H1 (cell line): Measurements from ENCODE around the gene FIP1L1. TPM values are rescaled to one million over a fixed set of nuclear protein-coding genes. Genes with fewer than 3 reads are reported as not detected.

Experiments
- CTCF ChIA-PET: fragments of 300-600 bp; sonication (Branson Sonifier 250); formaldehyde crosslinking; loops from one replicate; lab custom pipeline; 2021; ENCODE audit not compliant: partially characterized antibody; lab: Charles Lee
- POLR2A ChIA-PET: fragments of 300-600 bp; sonication (Branson Sonifier 250); formaldehyde crosslinking; loops from one replicate; lab custom pipeline; 2021; ENCODE audit warnings: inconsistent platforms; ENCODE audit not compliant: partially characterized antibody; lab: Charles Lee
- DNase-seq, 2 experiments: peaks; one replicate each; pipeline versions ENCODE4 v3.0.0 to v3.0.0-alpha.2; 2010 to 2022; ENCODE audit warnings: low spot score in 2 of 2, low read depth in 1 of 2, mixed read lengths in 1 of 2
- FAIRE-seq: peaks from 2 replicates; lab custom pipeline; 2011; peaks lifted over from hg19 to GRCh38; lab: Jason Lieb, UNC
- H2AFZ ChIP-seq: 2 replicates; pipeline ENCODE4 v1.8.1; 2012; ENCODE audit warnings: low read length, inconsistent platforms
- H2AK5ac ChIP-seq: 2 replicates; pipeline ENCODE4 v1.6.1; 2013; ENCODE audit warnings: low read depth, low read length
- H2BK120ac ChIP-seq: replicated peaks from 2 replicates; pipeline ENCODE3; 2013; ENCODE audit warnings: low read depth, low read length, inconsistent platforms
- H2BK12ac ChIP-seq: 2 replicates; pipeline ENCODE4 v1.6.1; 2013; ENCODE audit warnings: low read depth, low read length
- H2BK15ac ChIP-seq: 2 replicates; pipeline ENCODE4 v1.6.1; 2013; ENCODE audit warnings: low read length
- H2BK20ac ChIP-seq: 2 replicates; pipeline ENCODE4 v1.6.1; 2013; ENCODE audit warnings: low read length
- H2BK5ac ChIP-seq: 2 replicates; pipeline ENCODE4 v1.6.1; 2013; ENCODE audit warnings: low read depth, low read length
- H3K14ac ChIP-seq: 2 replicates; pipeline ENCODE4 v1.6.1; 2013; ENCODE audit warnings: inconsistent platforms; ENCODE audit not compliant: insufficient read length
- H3K18ac ChIP-seq: 2 replicates; pipeline ENCODE4 v1.6.1; 2013; ENCODE audit warnings: low read length; ENCODE audit errors: extremely low read depth
- H3K23ac ChIP-seq: 2 replicates; pipeline ENCODE4 v1.6.1; 2013; ENCODE audit warnings: inconsistent platforms; ENCODE audit not compliant: insufficient read length
- H3K23me2 ChIP-seq: 2 replicates; pipeline ENCODE4 v1.6.1; 2013; ENCODE audit warnings: low read depth, low read length
- H3K27ac ChIP-seq: 2 replicates; pipeline ENCODE4 v1.6.1; 2011; ENCODE audit warnings: low read depth, low read length, inconsistent platforms
- H3K27me3 ChIP-seq, 4 experiments: replicated peaks in 1 of 4; 1 replicate in 1 of 4; 2 replicates in 3 of 4; pipeline versions ENCODE4 v1.6.1 to v1.8.1; 2011 to 2013; ENCODE audit warnings: low read length in 3 of 4, mild to moderate bottlenecking in 3 of 4, inconsistent platforms in 2 of 4, mixed read lengths in 2 of 4, moderate library complexity in 1 of 4; ENCODE audit not compliant: control insufficient read depth in 3 of 4, insufficient read depth in 3 of 4; ENCODE audit errors: extremely low read depth in 1 of 4
- H3K36me3 ChIP-seq, 4 experiments: 2 replicates each; pipeline versions ENCODE4 v1.6.1 to v1.8.1; 2011 to 2013; ENCODE audit warnings: mild to moderate bottlenecking in 4 of 4, low read length in 3 of 4, moderate library complexity in 2 of 4, control low read depth in 1 of 4, inconsistent platforms in 1 of 4; ENCODE audit not compliant: insufficient read depth in 4 of 4, control insufficient read depth in 2 of 4
- H3K4ac ChIP-seq: replicated peaks from 2 replicates; pipeline ENCODE3; 2013; ENCODE audit warnings: low read length, low read depth, mixed read lengths, inconsistent platforms; ENCODE audit not compliant: insufficient read length
- H3K4me1 ChIP-seq, 4 experiments: replicated peaks in 1 of 4; 1 replicate in 1 of 4; 2 replicates in 3 of 4; pipeline versions ENCODE4 v1.6.1 to v1.8.1; 2011 to 2013; ENCODE audit warnings: low read length in 3 of 4, inconsistent platforms in 2 of 4, mixed read lengths in 1 of 4; ENCODE audit not compliant: insufficient read depth in 4 of 4, control insufficient read depth in 3 of 4
- H3K4me2 ChIP-seq, 2 experiments: 2 replicates each; pipeline versions ENCODE4 v1.6.1 to v1.8.1; 2011 to 2013; ENCODE audit warnings: low read depth in 2 of 2, low read length in 2 of 2, control low read depth in 1 of 2, inconsistent platforms in 1 of 2, mild to moderate bottlenecking in 1 of 2; ENCODE audit not compliant: insufficient read depth in 1 of 2
- H3K4me3 ChIP-seq, 4 experiments: fragments of 200-600, 300-600 bp in 1 of 4; sonication (generic), shearing (Covaris generic), sonication (Bioruptor Twin) in 1 of 4; 2 replicates each; pipeline versions ENCODE4 v1.5.1 to v1.8.1; 2011 to 2016; ENCODE audit warnings: low read length in 4 of 4, low read depth in 3 of 4, control low read depth in 2 of 4, inconsistent platforms in 2 of 4, mild to moderate bottlenecking in 2 of 4, mixed read lengths in 1 of 4, moderate library complexity in 1 of 4; ENCODE audit not compliant: insufficient read depth in 2 of 4; ENCODE audit errors: extremely low read depth in 1 of 4
- H3K56ac ChIP-seq: replicated peaks from 2 replicates; pipeline ENCODE3; 2013; ENCODE audit warnings: low read depth, mild to moderate bottlenecking, mixed read lengths, low read length, inconsistent platforms; ENCODE audit not compliant: insufficient read length
- H3K79me1 ChIP-seq: 2 replicates; pipeline ENCODE4 v1.6.1; 2013; ENCODE audit warnings: low read depth, low read length, control low read depth
- H3K79me2 ChIP-seq, 2 experiments: 2 replicates each; pipeline versions ENCODE4 v1.6.1 to v1.8.1; 2012 to 2013; ENCODE audit warnings: low read length in 2 of 2, mild to moderate bottlenecking in 2 of 2, inconsistent platforms in 1 of 2; ENCODE audit not compliant: insufficient read depth in 2 of 2, control insufficient read depth in 1 of 2
- H3K9ac ChIP-seq, 4 experiments: replicated peaks in 1 of 4; 1 replicate in 1 of 4; 2 replicates in 3 of 4; pipeline versions ENCODE4 v1.6.1 to v1.8.1; 2011 to 2013; ENCODE audit warnings: low read depth in 3 of 4, low read length in 3 of 4, control low read depth in 2 of 4, mild to moderate bottlenecking in 2 of 4, moderate library complexity in 2 of 4, inconsistent platforms in 1 of 4; ENCODE audit errors: extremely low read depth in 1 of 4
- H3K9me3 ChIP-seq, 2 experiments: 2 replicates each; pipeline versions ENCODE4 v1.6.1 to v1.8.1; 2012 to 2013; ENCODE audit warnings: mild to moderate bottlenecking in 2 of 2, moderate library complexity in 2 of 2, control low read depth in 1 of 2, inconsistent platforms in 1 of 2, low read depth in 1 of 2, low read length in 1 of 2, mixed read lengths in 1 of 2; ENCODE audit not compliant: insufficient read depth in 2 of 2
- H4K20me1 ChIP-seq, 2 experiments: replicated peaks in 1 of 2; 2 replicates each; pipeline versions ENCODE3 to v1.8.1; 2011 to 2013; ENCODE audit warnings: inconsistent platforms in 2 of 2, low read length in 2 of 2, mild to moderate bottlenecking in 1 of 2; ENCODE audit not compliant: insufficient read depth in 2 of 2, control insufficient read depth in 1 of 2
- H4K5ac ChIP-seq: 2 replicates; pipeline ENCODE4 v1.6.1; 2013; ENCODE audit warnings: low read length, low read depth, mixed read lengths, inconsistent platforms; ENCODE audit not compliant: insufficient read length
- H4K8ac ChIP-seq: 2 replicates; pipeline ENCODE4 v1.8.0; 2013; ENCODE audit warnings: mild to moderate bottlenecking, moderate library complexity, low read length, inconsistent platforms; ENCODE audit not compliant: insufficient read depth; ENCODE audit errors: extremely low read depth
- H4K91ac ChIP-seq: replicated peaks from 2 replicates; pipeline ENCODE3; 2013; ENCODE audit warnings: low read length, mixed read lengths, inconsistent platforms; ENCODE audit not compliant: insufficient read length
- BRCA1 ChIP-seq: IDR thresholded peaks from 2 replicates; pipeline ENCODE4 v1.6.1; 2012; ENCODE audit warnings: low read depth, low read length, improper control_type of control experiment
- WGBS, 2 experiments: shearing (Covaris generic) in 1 of 2; methylation state at CpG; one replicate each; pipeline versions ENCODE4 v1.1.6 to v1.1.7; 2013 to 2015; ENCODE audit warnings: low lambda C conversion rate in 2 of 2, mixed read lengths in 2 of 2, inconsistent platforms in 1 of 2, low coverage in 1 of 2, missing lambda C conversion rate in 1 of 2; ENCODE audit not compliant: insufficient replicate concordance in 2 of 2, insufficient coverage in 1 of 2, insufficient read length in 1 of 2; ENCODE audit errors: extremely low coverage in 1 of 2, missing lambda C conversion rate in 1 of 2; 5-methylcytosine and 5-hydroxymethylcytosine counted together
- polyA plus RNA-seq, 7 experiments: library from polyadenylated mRNA; depleted of rRNA in 3 of 7; stranded (reverse) in 5 of 7; unstranded in 2 of 7; fragments of >200 nt in 5 of 7; fragments of 200-250 nt in 2 of 7; gene quantifications; 1 replicate in 5 of 7; 2 replicates in 1 of 7; 4 replicates in 1 of 7; pipeline versions ENCODE4 v1.2.1 to v1.2.3, GENCODE V29; 2011 to 2013; ENCODE audit warnings: missing spikeins in 2 of 7, mixed read lengths in 2 of 7
- total RNA-seq: library from RNA; stranded (reverse); fragmentation: NEBNext Ultra II Directional; extraction: Animal tissue kit (Norgen Biotek cat#: 25700); gene quantifications from 2 replicates; pipeline ENCODE4 v1.2.1, GENCODE V29; 2021

Gene FIP1L1
- total and polyA plus RNA-seq, 2 of the 8 experiments (the other 6 are each of a cell fraction or from before 2014, with no cell fraction given): 19.5 to 53.7 TPM

- H3K23me2 ChIP-seq: no peaks in the 10 kb centered on the region; the same call in 1 of the 2 replicates
- no peak overlapping the region for H3K4me3 ChIP-seq
- H4K8ac ChIP-seq: no peak overlapping the region
- H3K18ac ChIP-seq: no peak overlapping the region
- DNase-seq: no peak
- TF ChIP-seq BRCA1: no peak
- H3K4me1 ChIP-seq: no peaks in the 10 kb centered on the region
- no peaks in the 10 kb centered on the region for H3K79me2 ChIP-seq
- H3K56ac ChIP-seq: no peak overlapping the region
- no peak overlapping the region for H3K27ac ChIP-seq
- H3K4ac ChIP-seq: no peak overlapping the region
- H3K36me3 ChIP-seq: no peaks in the 10 kb centered on the region
- H2AFZ ChIP-seq: no peak overlapping the region
- H2BK12ac ChIP-seq: no peak overlapping the region
- H2BK5ac ChIP-seq: no peak overlapping the region
- ChIA-PET CTCF (interaction anchor here (1.1 to 1.4 kb wide), 2 partner anchors 30 to 163 kb away, joined by 3 read pairs; no protein-coding TSS in a partner anchor), POLR2A (no interaction called here)
- H3K4me2 ChIP-seq: no peak overlapping the region
- no peak overlapping the region for H4K5ac ChIP-seq
- WGBS, 2 experiments: 36% methylated on average over 5 of the region's 5 CpGs; no CpG with 5 or more reads in 1 of the 2 experiments
- no peaks in the 10 kb centered on the region for H4K20me1 ChIP-seq
- no peak overlapping the region for H4K91ac ChIP-seq
- H3K23ac ChIP-seq: no peak overlapping the region
- no peaks in the 10 kb centered on the region for H3K27me3 ChIP-seq
- H2BK120ac ChIP-seq: no peak overlapping the region
- no peaks in the 10 kb centered on the region for H3K9me3 ChIP-seq
- no peak overlapping the region for H2BK20ac ChIP-seq
- H3K9ac ChIP-seq: no peak overlapping the region
- no peak for FAIRE-seq
- H3K14ac ChIP-seq: no peak overlapping the region
- no peak overlapping the region for H2BK15ac ChIP-seq
- no peaks in the 10 kb centered on the region for H3K79me1 ChIP-seq
- H2AK5ac ChIP-seq: no peak overlapping the region
Observed at GRCh38 chr4:53510321-53510720, 132.9 kb downstream of the FIP1L1 start.

Other genes with a start within 250 kb of the FIP1L1 start
- 8.8 and 10.2 TPM in 2 replicates for gene SCFD2, start 11.6 kb upstream of the FIP1L1 start, total RNA-seq
- gene SCFD2, start 11.6 kb upstream of the FIP1L1 start, polyA plus RNA-seq (2011; rRNA removed): 6.2 and 10.0 TPM in 2 replicates
- 3.1 and 3.8 TPM in 2 replicates for gene LNX1, start 213.8 kb downstream of the FIP1L1 start, total RNA-seq
- 2.7 TPM in 2 replicates for gene LNX1, start 213.8 kb downstream of the FIP1L1 start, polyA plus RNA-seq (2011; rRNA removed)